MM.1S (cell line): ENCODE measurements around the gene ZSCAN26.

Experiments used
- CTCF ChIP-seq: fragments of 300-600 bp; sonication (generic); IDR thresholded peaks from 2 replicates; pipeline ENCODE4 v1.5.1; 2016; ENCODE audit warnings: antibody characterized with exemption, low read length, mixed read lengths
- EZH2 ChIP-seq: fragments of 300-600 bp; sonication (generic); optimal IDR thresholded peaks from 2 replicates; pipeline ENCODE3; 2017; ENCODE audit warnings: low read depth, mild to moderate bottlenecking, antibody characterized with exemption, low read length, mixed read lengths

GRCh38 chr6:28245206-28245941 lies 21.6 kb upstream of the ZSCAN26 start:
- TF ChIP-seq CTCF: no peak
- TF ChIP-seq EZH2: no peak
